ENCODE data around the gene PER1.
A peak's percentile ranks its signal among the peaks of the same experiment; 100 is the strongest.

PER1 gene

DNA sequence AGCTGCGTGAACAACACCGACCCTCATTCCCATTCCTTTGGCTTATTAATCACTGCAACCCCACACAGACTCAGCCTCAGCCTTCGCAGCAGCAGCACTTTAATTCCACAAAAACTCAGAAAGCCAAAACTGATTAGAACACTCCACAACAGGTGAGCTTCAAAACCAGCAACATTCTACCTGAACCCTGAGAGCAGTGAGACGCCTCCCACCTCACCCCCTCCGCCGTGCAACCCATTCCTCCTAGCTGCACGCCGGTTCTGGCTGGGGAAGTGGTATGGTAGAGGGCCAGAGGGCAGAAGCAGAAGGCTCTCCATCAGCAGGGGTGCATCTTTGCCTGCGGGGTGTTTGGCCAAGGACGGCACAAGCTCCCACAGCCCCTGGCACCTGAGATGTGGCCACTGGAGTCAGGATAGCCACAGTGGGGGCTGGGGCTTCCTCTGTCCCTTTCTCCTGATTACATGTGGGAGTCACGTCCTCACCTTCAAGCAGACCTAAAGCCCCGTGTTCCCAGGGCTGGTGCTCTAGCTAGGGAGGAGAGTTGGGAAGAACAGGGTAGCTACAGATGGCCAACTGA is 36.1 kb upstream of the PER1 start:
- Mint-ChIP-seq H3K4me1 (peaks cover 11% of the 10 kb centered on the region), H3K27ac (peak overlapping the region in 1 of 3 experiments; percentile 17), H3K4me3 (no peak overlapping the region), H3K36me3 (ENCODE audit: low read depth) (no peaks in the 10 kb centered on the region), H3K27me3 (ENCODE audit: low read depth) (no peaks in the 10 kb centered on the region), H3K9me3 (no peaks in the 10 kb centered on the region)
- TF ChIP-seq, protein P1, sequence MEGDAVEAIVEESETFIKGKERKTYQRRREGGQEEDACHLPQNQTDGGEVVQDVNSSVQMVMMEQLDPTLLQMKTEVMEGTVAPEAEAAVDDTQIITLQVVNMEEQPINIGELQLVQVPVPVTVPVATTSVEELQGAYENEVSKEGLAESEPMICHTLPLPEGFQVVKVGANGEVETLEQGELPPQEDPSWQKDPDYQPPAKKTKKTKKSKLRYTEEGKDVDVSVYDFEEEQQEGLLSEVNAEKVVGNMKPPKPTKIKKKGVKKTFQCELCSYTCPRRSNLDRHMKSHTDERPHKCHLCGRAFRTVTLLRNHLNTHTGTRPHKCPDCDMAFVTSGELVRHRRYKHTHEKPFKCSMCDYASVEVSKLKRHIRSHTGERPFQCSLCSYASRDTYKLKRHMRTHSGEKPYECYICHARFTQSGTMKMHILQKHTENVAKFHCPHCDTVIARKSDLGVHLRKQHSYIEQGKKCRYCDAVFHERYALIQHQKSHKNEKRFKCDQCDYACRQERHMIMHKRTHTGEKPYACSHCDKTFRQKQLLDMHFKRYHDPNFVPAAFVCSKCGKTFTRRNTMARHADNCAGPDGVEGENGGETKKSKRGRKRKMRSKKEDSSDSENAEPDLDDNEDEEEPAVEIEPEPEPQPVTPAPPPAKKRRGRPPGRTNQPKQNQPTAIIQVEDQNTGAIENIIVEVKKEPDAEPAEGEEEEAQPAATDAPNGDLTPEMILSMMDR (IDR thresholded peaks at IDR 0.05; ENCODE audit: unreplicated experiment in 3 of 3): no peak

DNA sequence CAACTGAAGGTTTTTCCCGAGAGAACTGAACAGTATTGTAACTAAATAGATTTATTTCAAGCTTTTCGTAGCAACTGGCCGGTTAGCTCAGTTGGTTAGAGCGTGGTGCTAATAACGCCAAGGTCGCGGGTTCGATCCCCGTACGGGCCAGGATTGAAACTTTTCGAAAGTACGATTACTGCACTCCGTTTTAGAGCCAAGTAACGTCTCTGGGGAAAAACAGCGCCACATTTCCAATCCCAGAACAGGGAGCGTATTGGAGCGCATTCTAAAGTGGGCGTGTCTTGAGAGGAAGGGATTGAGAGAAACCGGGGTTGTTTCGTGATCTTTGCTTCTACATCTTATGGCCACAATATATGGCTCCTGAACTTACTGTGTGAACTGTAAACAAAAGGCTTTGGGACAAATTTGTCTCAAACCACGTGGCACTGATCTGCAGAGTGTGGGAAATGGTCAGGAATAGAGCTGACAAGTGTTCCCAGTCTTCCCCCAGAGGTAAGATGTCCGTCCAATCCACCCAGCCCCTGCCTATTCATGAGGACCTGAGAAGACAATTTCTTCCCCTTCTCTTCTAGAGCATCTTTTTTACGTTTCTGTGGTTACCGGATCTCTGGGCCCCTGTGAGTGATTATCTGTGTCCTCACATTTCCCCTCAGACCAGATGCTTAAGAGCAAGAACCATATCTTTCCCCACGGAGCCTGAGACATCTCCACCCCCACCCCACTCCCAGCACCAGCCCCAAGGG is 35.5 kb upstream of the PER1 start:
- no peak overlapping the region for H3K27ac Mint-ChIP-seq
- TF ChIP-seq, protein P1 (IDR thresholded peaks at IDR 0.05; ENCODE audit: unreplicated experiment in 3 of 3): no peak
- H3K9me3 Mint-ChIP-seq: no peaks in the 10 kb centered on the region
- H3K27me3 Mint-ChIP-seq (ENCODE audit: low read depth): peaks cover 2% of the 10 kb centered on the region
- H3K4me3 Mint-ChIP-seq: no peak overlapping the region
- peaks cover 11% of the 10 kb centered on the region for H3K4me1 Mint-ChIP-seq
- H3K36me3 Mint-ChIP-seq (ENCODE audit: low read depth): no peaks in the 10 kb centered on the region

DNA sequence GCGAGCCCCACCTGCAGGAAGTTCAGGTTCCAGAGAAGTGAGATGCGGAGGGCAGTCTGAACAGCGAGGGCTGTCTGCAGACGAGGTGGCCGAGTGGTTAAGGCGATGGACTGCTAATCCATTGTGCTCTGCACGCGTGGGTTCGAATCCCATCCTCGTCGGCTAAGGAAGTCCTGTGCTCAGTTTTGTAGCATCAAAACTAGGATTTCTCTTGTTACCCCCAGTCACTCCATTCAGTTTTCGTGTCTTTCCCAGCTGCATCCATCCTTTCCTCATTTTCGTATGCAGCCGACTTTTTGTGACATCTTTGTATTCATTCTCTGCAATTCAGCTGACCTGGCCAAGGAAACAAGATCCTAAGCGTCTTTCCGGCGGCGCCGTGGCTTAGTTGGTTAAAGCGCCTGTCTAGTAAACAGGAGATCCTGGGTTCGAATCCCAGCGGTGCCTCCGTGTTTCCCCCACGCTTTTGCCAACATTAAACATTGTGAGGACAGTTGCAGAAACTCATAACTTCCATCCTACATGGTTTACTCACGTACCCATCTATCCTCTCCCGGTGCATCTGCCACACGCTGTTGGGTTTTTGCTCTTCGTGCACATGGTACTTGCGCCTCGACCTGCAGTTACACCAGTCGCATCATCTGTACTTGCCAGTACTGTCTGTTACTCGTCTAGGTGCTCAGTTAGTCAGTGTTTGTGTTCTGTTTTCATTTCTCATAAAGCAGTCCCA is 34.7 kb upstream of the PER1 start:
- Mint-ChIP-seq H3K9me3 (no peaks in the 10 kb centered on the region), H3K4me3 (no peak overlapping the region), H3K27me3 (ENCODE audit: low read depth) (peaks cover 7% of the 10 kb centered on the region), H3K4me1 (peaks cover 11% of the 10 kb centered on the region), H3K36me3 (ENCODE audit: low read depth) (no peaks in the 10 kb centered on the region), H3K27ac (no peak overlapping the region)
- TF ChIP-seq, protein P1 (IDR thresholded peaks at IDR 0.05; ENCODE audit: unreplicated experiment in 3 of 3): peak in 2 of 3 experiments; percentile 5 to 39

DNA sequence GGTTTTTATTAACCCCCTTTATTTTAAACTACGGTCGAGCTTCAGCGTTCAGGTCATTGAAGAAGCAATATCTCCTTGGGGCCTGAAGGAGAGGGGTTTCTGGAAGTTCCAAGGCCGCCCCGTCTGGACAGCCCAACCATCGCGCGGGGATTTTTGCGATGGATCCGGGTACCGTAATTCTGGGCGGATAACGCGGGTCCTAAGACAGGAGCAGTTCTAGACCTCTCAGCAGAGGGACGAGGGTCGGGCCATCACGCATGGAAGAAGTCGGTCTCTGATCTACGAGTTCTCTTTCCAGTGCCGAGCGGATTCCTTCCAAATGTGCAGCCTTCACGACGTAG is 34.2 kb upstream of the PER1 start:
- H3K9me3 Mint-ChIP-seq: no peaks in the 10 kb centered on the region
- no peaks in the 10 kb centered on the region for H3K36me3 Mint-ChIP-seq (ENCODE audit: low read depth)
- H3K27ac Mint-ChIP-seq: no peak overlapping the region
- peaks cover 11% of the 10 kb centered on the region for H3K4me1 Mint-ChIP-seq
- TF ChIP-seq, protein P1 (IDR thresholded peaks at IDR 0.05; ENCODE audit: unreplicated experiment in 3 of 3): peak in 1 of 3 experiments; percentile 28
- peaks cover 9% of the 10 kb centered on the region for H3K27me3 Mint-ChIP-seq (ENCODE audit: low read depth)
- H3K4me3 Mint-ChIP-seq: no peak overlapping the region

DNA sequence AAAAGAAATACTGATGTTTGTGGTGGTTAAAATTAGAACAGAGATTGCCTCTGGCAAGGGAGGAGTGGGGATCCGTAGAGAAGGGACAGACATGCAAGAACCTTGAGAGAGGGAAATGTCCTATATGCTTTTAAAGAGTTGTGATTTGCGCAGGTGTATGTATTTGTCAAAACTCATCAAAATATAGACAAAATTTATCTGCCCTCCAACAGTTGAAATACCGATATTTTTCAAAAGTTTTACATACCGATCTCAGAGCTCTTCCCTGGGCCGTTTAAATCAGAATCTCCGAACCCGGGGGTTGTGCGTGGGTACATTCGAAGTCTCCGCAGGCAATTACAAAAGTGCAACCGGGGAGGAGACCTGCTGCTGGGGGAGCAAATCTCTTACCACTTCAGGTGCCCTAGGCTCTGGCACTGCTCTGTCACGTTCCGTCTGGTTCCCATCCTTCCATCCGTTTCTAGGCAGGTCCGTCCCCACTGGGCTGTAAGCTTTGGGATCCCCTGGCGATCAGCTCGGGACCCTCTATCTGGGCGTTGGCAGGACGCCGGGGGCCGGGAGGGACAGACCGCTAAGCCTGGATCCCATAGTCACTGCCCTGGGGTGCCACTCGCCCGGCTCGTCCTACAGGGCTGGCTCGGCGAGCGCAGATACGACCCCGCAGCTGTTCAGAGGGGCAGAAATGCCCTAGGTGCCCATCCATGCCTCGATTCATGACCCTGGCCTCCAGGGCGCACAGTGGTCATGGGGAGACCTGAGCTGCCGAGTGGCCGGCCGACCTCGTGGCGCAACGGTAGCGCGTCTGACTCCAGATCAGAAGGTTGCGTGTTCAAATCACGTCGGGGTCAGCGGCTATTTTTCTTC is 33.6 kb upstream of the PER1 start:
- Mint-ChIP-seq H3K4me3 (no peak overlapping the region), H3K27ac (no peak overlapping the region), H3K36me3 (ENCODE audit: low read depth) (no peaks in the 10 kb centered on the region), H3K4me1 (peaks cover 10% of the 10 kb centered on the region), H3K27me3 (ENCODE audit: low read depth) (peaks cover 9% of the 10 kb centered on the region), H3K9me3 (no peaks in the 10 kb centered on the region)
- TF ChIP-seq, protein P1 (IDR thresholded peaks at IDR 0.05; ENCODE audit: unreplicated experiment in 3 of 3): no peak

Measured in nephron (organoid).